ENCODE results near the gene COX17. TPM values are rescaled to one million over a fixed set of nuclear protein-coding genes. Genes with fewer than 3 reads are reported as not detected.

The COX17 gene
- total and polyA plus RNA-seq, 9 of the 15 experiments (the other 6 are each of a cell fraction or from before 2014, with no cell fraction given) = 29.1 to 167 (median 60.6) TPM

GRCh38 chr3:119676771-119677640 is at the start of gene COX17 (continued):
- peak; percentile 83 for TF ChIP-seq ETV1 (tag; conservative IDR thresholded peaks at IDR 0.05; ENCODE audit: low read depth)
- TF ChIP-seq GABPA (tag; conservative IDR thresholded peaks at IDR 0.05; ENCODE audit: low read depth) = peak; percentile 92
- peak; percentile 7 to 28; a peak in 3 of 4 replicates for TF ChIP-seq RAD21 (CRISPR knock-in tag; conservative IDR thresholded peaks at IDR 0.05 in 1 of 2, IDR thresholded peaks at IDR 0.05 in 1 of 2)
- no peak for TF ChIP-seq ZNF311 (CRISPR knock-in tag; IDR thresholded peaks at IDR 0.05)
- peak; percentile 45 to 68; a peak in 3 of 4 replicates for TF ChIP-seq FOXK2 (conservative IDR thresholded peaks at IDR 0.05 in 1 of 2, IDR thresholded peaks at IDR 0.05 in 1 of 2; ENCODE audit: low read depth in 2 of 2)
- TF ChIP-seq ATF1 (CRISPR knock-in tag; IDR thresholded peaks at IDR 0.05) = no peak
- peak; percentile 77 for TF ChIP-seq ATF1 (tag; IDR thresholded peaks at IDR 0.05)
- TF ChIP-seq NR2C2 (CRISPR knock-in tag; IDR thresholded peaks at IDR 0.05) = peak; percentile 98
- TF ChIP-seq NR2C2 (tag; IDR thresholded peaks at IDR 0.05) = peak; percentile 100
- TF ChIP-seq KHSRP (IDR thresholded peaks at IDR 0.05) = no peak
- no peak for TF ChIP-seq PATZ1 (CRISPR knock-in tag; IDR thresholded peaks at IDR 0.05; ENCODE audit: borderline replicate concordance)
